Neural crest cell (in vitro differentiated cells): ENCODE data around the gene PLCL2. TPM values are rescaled to one million over a fixed set of nuclear protein-coding genes. Genes with fewer than 3 reads are reported as not detected.
A peak's percentile ranks its signal among the peaks of the same experiment; 100 is the strongest.

Experiments used
- DNase-seq: peaks from one replicate; pipeline ENCODE4 v3.0.0; 2021; ENCODE audit warnings: low read depth, mixed read lengths, low spot score
- H3K27ac Mint-ChIP-seq: one replicate; pipeline ENCODE4 v1.8.0; 2021; ENCODE audit warnings: mild to moderate bottlenecking, mixed read lengths; ENCODE audit not compliant: unreplicated experiment
- H3K27me3 Mint-ChIP-seq: 2 replicates; pipeline ENCODE4 v1.8.0; 2021; ENCODE audit warnings: low read depth, mild to moderate bottlenecking, mixed read lengths
- H3K36me3 Mint-ChIP-seq: 2 replicates; pipeline ENCODE4 v1.8.0; 2021; ENCODE audit warnings: low read depth, mild to moderate bottlenecking, mixed read lengths
- H3K4me1 Mint-ChIP-seq: 2 replicates; pipeline ENCODE4 v1.8.0; 2021; ENCODE audit warnings: mixed read lengths
- H3K4me3 Mint-ChIP-seq: one replicate; pipeline ENCODE4 v1.8.0; 2021; ENCODE audit warnings: mild to moderate bottlenecking, mixed read lengths
- H3K9me3 Mint-ChIP-seq: 2 replicates; pipeline ENCODE4 v1.8.0; 2021; ENCODE audit warnings: mixed read lengths
- CTCF ChIP-seq: fragments of 200-600 bp; sonication (generic); conservative IDR thresholded peaks from 2 replicates; pipeline ENCODE4 v1.5.0; 2021; ENCODE audit warnings: antibody characterized with exemption, mild to moderate bottlenecking
- total RNA-seq: library from RNA; stranded (reverse); gene quantifications from 2 replicates; pipeline ENCODE4 v1.2.1, GENCODE V29; 2021

PLCL2 gene
- total RNA-seq, 1 donor from 2014 or later = 10.5 TPM

- Mint-ChIP-seq H3K36me3 (no peaks in the 10 kb centered on the region), H3K27ac (no peak overlapping the region), H3K27me3 (no peaks in the 10 kb centered on the region), H3K4me1 (peaks cover 9% of the 10 kb centered on the region), H3K4me3 (no peak overlapping the region), H3K9me3 (no peaks in the 10 kb centered on the region)
- DNase-seq = no peak
- TF ChIP-seq CTCF = no peak
These were observed 44.7 kb upstream of the PLCL2 start for GRCh38 chr3:16840101-16840424.

- Mint-ChIP-seq H3K27ac (no peak overlapping the region), H3K4me3 (no peak overlapping the region), H3K36me3 (no peaks in the 10 kb centered on the region), H3K27me3 (no peaks in the 10 kb centered on the region), H3K9me3 (no peaks in the 10 kb centered on the region), H3K4me1 (peaks cover 9% of the 10 kb centered on the region)
- DNase-seq = no peak
- TF ChIP-seq CTCF = no peak
These were observed 43.6 kb upstream of the PLCL2 start for GRCh38 chr3:16841041-16841753.

GRCh38 chr3:16841904-16842271 lies 42.9 kb upstream of the PLCL2 start:
- no peak overlapping the region for H3K4me3 Mint-ChIP-seq
- H3K36me3 Mint-ChIP-seq = no peaks in the 10 kb centered on the region
- no peak for TF ChIP-seq CTCF
- no peak overlapping the region for H3K27ac Mint-ChIP-seq
- no peaks in the 10 kb centered on the region for H3K9me3 Mint-ChIP-seq
- no peak for DNase-seq
- peaks cover 9% of the 10 kb centered on the region for H3K4me1 Mint-ChIP-seq
- H3K27me3 Mint-ChIP-seq = no peaks in the 10 kb centered on the region

GRCh38 chr3:16842272-16843270 lies 42.2 kb upstream of the PLCL2 start:
- no peak overlapping the region for H3K4me3 Mint-ChIP-seq
- no peak for TF ChIP-seq CTCF
- H3K4me1 Mint-ChIP-seq = peaks cover 4% of the 10 kb centered on the region
- no peaks in the 10 kb centered on the region for H3K27me3 Mint-ChIP-seq
- peak overlapping the region; percentile 88 for H3K27ac Mint-ChIP-seq
- no peaks in the 10 kb centered on the region for H3K36me3 Mint-ChIP-seq
- DNase-seq = no peak
- no peaks in the 10 kb centered on the region for H3K9me3 Mint-ChIP-seq

- Mint-ChIP-seq H3K27ac (no peak overlapping the region), H3K27me3 (no peaks in the 10 kb centered on the region), H3K4me1 (peaks cover 8% of the 10 kb centered on the region), H3K4me3 (no peak overlapping the region), H3K36me3 (no peaks in the 10 kb centered on the region), H3K9me3 (no peaks in the 10 kb centered on the region)
- DNase-seq = no peak
- no peak for TF ChIP-seq CTCF
These were observed 40.5 kb upstream of the PLCL2 start for GRCh38 chr3:16844222-16844621.
